ENCODE data around the gene ACOT12.

DNA sequence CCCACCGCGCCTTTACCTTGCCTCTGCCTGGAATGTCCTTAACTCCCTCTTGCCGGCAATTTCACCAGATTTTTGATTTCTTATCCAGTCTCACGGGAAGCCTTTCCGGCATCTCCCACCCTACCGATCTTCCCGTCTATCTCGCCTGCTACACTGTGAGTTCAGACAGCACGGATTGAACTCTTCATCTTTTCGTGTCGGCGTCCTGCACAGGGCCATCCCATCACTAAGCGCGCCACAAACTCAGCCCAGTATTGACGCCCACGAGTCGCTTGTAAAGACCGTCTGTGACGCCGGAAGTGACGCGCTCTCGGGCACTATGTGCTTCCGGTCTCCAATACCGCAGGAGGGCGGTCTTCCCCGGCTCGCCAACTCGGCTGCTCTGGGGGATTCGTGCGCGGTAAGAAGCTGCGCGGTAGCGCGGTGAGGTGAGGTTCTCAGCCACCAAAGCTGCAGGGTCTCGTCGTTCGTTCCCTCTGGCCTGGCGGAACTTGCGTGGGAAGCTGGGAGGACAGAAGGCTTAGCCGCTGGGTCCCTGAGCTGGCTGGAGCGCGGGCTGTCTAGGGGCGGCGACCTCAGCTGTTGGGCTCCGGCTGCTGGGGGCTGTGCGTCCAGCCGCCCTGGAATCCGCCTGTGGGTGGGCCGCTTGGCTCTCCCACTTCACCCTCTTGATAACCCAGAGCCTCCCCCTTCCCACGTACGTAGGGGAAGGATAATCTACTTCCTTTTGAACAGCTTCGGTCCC lies 92.5 kb downstream of the ACOT12 start, which contains the start of gene ZCCHC9:
- TF ChIP-seq EZH2 (IDR thresholded peaks at IDR 0.05; ENCODE audit: insufficient read depth, poor library complexity, severe bottlenecking) (no peak), EZH2phosphoT487 (IDR thresholded peaks at IDR 0.05; ENCODE audit: insufficient read depth, low read depth) (no peak)

Measured in GM23248 (cell line).